Osteocyte (in vitro differentiated cells): ENCODE measurements around the gene TRIM14. TPM values are rescaled to one million over a fixed set of nuclear protein-coding genes. Genes with fewer than 3 reads are reported as not detected.

Experiments
- DNase-seq: peaks from one replicate; pipeline ENCODE4 v3.0.0; 2021; ENCODE audit warnings: mixed read lengths; ENCODE audit not compliant: unreplicated experiment; ENCODE audit errors: extremely low spot score
- H3K27ac Mint-ChIP-seq: one replicate; pipeline ENCODE4 v1.8.0; 2021; ENCODE audit warnings: mild to moderate bottlenecking, mixed read lengths; ENCODE audit not compliant: unreplicated experiment
- H3K27me3 Mint-ChIP-seq: one replicate; pipeline ENCODE4 v1.8.0; 2021; ENCODE audit warnings: mixed read lengths; ENCODE audit not compliant: unreplicated experiment
- H3K36me3 Mint-ChIP-seq: one replicate; pipeline ENCODE4 v1.8.0; 2021; ENCODE audit warnings: mixed read lengths; ENCODE audit not compliant: unreplicated experiment
- H3K4me1 Mint-ChIP-seq: one replicate; pipeline ENCODE4 v1.8.0; 2021; ENCODE audit warnings: mixed read lengths; ENCODE audit not compliant: unreplicated experiment
- H3K4me3 Mint-ChIP-seq: one replicate; pipeline ENCODE4 v1.8.0; 2021; ENCODE audit warnings: mild to moderate bottlenecking, moderate library complexity, mixed read lengths; ENCODE audit not compliant: unreplicated experiment
- H3K9me3 Mint-ChIP-seq: one replicate; pipeline ENCODE4 v1.8.0; 2021; ENCODE audit warnings: mixed read lengths; ENCODE audit not compliant: unreplicated experiment
- total RNA-seq: library from RNA; stranded (reverse); gene quantifications from 2 replicates; pipeline ENCODE4 v1.2.1, GENCODE V29; 2021
- TF ChIP-seq, protein P1 (sequence below): fragments of 200-600 bp; sonication (generic); IDR thresholded peaks from 2 replicates; pipeline ENCODE4 v1.5.0; 2021; ENCODE audit warnings: antibody characterized with exemption, mild to moderate bottlenecking, moderate library complexity

The TRIM14 gene
- total RNA-seq, 1 donor from 2014 or later = 0.48 TPM

- H3K4me3 Mint-ChIP-seq = no peak overlapping the region
- no peaks in the 10 kb centered on the region for H3K36me3 Mint-ChIP-seq
- TF ChIP-seq, protein P1, sequence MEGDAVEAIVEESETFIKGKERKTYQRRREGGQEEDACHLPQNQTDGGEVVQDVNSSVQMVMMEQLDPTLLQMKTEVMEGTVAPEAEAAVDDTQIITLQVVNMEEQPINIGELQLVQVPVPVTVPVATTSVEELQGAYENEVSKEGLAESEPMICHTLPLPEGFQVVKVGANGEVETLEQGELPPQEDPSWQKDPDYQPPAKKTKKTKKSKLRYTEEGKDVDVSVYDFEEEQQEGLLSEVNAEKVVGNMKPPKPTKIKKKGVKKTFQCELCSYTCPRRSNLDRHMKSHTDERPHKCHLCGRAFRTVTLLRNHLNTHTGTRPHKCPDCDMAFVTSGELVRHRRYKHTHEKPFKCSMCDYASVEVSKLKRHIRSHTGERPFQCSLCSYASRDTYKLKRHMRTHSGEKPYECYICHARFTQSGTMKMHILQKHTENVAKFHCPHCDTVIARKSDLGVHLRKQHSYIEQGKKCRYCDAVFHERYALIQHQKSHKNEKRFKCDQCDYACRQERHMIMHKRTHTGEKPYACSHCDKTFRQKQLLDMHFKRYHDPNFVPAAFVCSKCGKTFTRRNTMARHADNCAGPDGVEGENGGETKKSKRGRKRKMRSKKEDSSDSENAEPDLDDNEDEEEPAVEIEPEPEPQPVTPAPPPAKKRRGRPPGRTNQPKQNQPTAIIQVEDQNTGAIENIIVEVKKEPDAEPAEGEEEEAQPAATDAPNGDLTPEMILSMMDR = no peak
- no peak for DNase-seq
- no peak overlapping the region for H3K27ac Mint-ChIP-seq
- no peaks in the 10 kb centered on the region for H3K9me3 Mint-ChIP-seq
- H3K4me1 Mint-ChIP-seq = no peaks in the 10 kb centered on the region
- H3K27me3 Mint-ChIP-seq = no peaks in the 10 kb centered on the region
Observed at GRCh38 chr9:98154678-98155077, 35.7 kb upstream of the TRIM14 start.

GRCh38 chr9:98152526-98152925, 33.5 kb upstream of the TRIM14 start:
- Mint-ChIP-seq H3K27ac (no peak overlapping the region), H3K4me3 (no peak overlapping the region), H3K9me3 (no peaks in the 10 kb centered on the region), H3K4me1 (no peaks in the 10 kb centered on the region), H3K27me3 (no peaks in the 10 kb centered on the region), H3K36me3 (no peaks in the 10 kb centered on the region)
- TF ChIP-seq, protein P1 = no peak
- DNase-seq = no peak

- no peak overlapping the region for H3K4me3 Mint-ChIP-seq
- no peaks in the 10 kb centered on the region for H3K36me3 Mint-ChIP-seq
- no peaks in the 10 kb centered on the region for H3K9me3 Mint-ChIP-seq
Observed at GRCh38 chr9:98150721-98151120, 31.7 kb upstream of the TRIM14 start.

DNA sequence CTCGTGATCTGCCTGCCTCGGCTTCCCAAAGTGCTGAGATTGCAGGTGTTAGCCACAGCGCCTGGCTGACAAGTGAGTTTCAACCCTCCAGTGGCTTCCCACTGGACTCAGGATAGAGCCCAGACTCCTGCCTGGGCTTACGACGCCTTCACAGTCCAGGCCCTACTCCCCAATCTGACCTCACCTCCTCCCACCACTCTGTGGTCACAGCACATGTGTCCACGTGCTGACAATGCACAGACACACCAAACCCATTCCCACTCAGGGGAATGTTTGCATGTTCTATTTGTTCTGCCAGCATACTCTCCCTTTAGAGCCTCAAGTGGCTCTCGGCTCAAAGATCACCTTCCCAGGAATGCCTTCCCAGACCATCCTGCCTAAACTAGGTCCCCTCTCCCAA, 31.1 kb upstream of the TRIM14 start:
- Mint-ChIP-seq H3K27ac (no peak overlapping the region), H3K27me3 (no peaks in the 10 kb centered on the region), H3K4me3 (no peak overlapping the region), H3K9me3 (no peaks in the 10 kb centered on the region), H3K4me1 (peaks cover 8% of the 10 kb centered on the region), H3K36me3 (no peaks in the 10 kb centered on the region)
- TF ChIP-seq, protein P1 = no peak
- no peak for DNase-seq

More at GRCh38 chr9:98150721-98151120, 31.7 kb upstream of the TRIM14 start:
- H3K4me1 Mint-ChIP-seq = peaks cover 8% of the 10 kb centered on the region
- no peak for DNase-seq
- TF ChIP-seq, protein P1 = no peak
- no peaks in the 10 kb centered on the region for H3K27me3 Mint-ChIP-seq
- no peak overlapping the region for H3K27ac Mint-ChIP-seq

- H3K4me3 Mint-ChIP-seq = no peak overlapping the region
- H3K36me3 Mint-ChIP-seq = no peaks in the 10 kb centered on the region
- no peak for DNase-seq
- H3K4me1 Mint-ChIP-seq = peaks cover 8% of the 10 kb centered on the region
- TF ChIP-seq, protein P1 = no peak
- no peaks in the 10 kb centered on the region for H3K9me3 Mint-ChIP-seq
- no peaks in the 10 kb centered on the region for H3K27me3 Mint-ChIP-seq
- H3K27ac Mint-ChIP-seq = no peak overlapping the region
Observed at GRCh38 chr9:98149422-98149821, 30.4 kb upstream of the TRIM14 start.
